Mammary microvascular endothelial cell (primary cell): Measurements from ENCODE around the gene SMIM11. TPM values are rescaled to one million over a fixed set of nuclear protein-coding genes. Genes with fewer than 3 reads are reported as not detected.

ENCODE experiments used
- total RNA-seq: library from RNA; depleted of rRNA; stranded (reverse); fragments of >200 nt; gene quantifications from 2 replicates; pipeline ENCODE4 v1.2.3, GENCODE V29; 2015

SMIM11 gene
- 2.2 and 10.0 TPM in 2 replicates for total RNA-seq

DNA sequence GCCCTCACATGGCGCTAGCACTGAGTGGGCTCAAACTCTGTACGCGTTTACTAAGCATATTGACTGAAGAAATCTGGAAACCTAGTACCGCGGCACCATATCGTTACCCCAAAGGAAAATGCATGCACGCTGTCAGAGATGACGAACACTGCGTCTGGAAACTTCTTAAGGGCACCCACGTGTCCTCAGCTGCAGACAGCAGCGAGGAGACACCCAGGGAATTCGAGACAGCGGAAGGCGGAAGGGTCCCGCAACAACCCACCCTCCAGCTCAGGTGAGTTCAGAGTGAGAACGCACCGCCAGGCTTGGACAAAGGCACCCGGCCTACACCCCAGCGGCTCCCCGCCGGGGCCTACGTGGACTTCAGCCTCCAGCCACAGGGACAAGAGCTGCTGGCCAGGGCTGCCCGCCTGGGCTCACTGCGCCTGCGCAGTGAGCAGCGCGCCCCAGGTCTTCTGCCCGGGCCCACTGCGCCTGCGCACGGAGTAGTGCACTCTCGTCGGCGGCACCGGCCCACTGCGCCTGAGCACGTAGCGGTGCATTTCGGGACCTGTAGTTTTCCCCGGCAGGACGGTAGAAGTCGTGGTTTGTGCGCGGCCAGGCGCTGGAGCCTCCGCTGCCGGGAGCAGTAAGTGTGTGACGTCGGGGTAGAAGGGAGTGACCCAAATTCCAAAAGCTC, at the start of gene SMIM11:
Gene SMIM11 (plus strand): TSS at position 568 of the 679 bp plus-strand sequence. CDS start 3,998 bp downstream, outside the sequence.

DNA sequence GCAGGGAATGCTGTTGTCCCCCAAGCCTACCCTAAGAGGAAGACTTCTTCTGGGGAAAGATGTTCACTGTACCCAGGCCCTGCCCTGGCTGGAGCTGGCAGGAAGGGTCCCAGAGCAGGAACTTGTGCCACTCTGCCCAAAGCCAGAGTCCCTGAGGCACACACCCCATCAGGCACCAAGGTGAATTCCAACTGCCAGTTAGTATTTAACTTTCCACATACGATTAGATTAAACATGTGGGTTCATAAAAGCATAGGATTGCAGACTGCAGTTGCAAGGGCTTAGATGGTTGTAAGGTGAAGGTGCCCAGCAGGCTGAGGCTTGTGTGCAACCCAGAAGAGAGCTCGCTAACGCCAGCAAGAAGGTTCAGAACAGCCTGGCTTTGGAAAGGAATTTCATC, 11.6 kb upstream of the SMIM11 start, which contains the start of gene KCNE2:
Gene KCNE2 (plus strand): TSS at position 274 of the 400 bp plus-strand sequence. CDS start 6,473 bp downstream, outside the sequence.

DNA sequence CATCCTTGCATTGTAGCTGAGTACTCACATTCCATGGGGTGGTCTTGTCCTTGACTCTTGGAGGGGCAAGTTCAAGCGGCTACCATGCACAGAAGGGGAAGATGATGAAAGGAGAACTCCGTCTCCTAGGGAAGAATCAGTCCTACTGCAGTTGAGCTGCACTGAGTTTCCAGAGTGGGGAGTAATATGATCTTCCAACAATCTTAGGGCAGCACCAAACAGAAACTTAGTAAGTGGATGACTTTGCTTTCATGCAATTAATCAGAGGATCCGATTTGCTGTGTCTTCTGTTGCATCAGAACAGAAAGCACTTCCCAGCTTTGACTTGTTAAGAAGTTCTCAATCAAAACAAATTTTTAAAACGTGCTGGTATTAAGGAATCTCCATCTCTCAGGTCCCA, 48.5 kb downstream of the SMIM11 start, which contains the start of gene SMIM34:
Gene SMIM34 (minus strand): TSS at position 147 of the 400 bp plus-strand sequence. CDS start 112 bp downstream, at position 35.

Other genes starting within 250 kb of the SMIM11 start
- not detected in 2 replicates for gene KCNE2, start 11.5 kb upstream of the SMIM11 start, total RNA-seq
- gene SMIM34, start 48.4 kb downstream of the SMIM11 start, total RNA-seq: not detected in 2 replicates
- gene KCNE1, start 136.7 kb downstream of the SMIM11 start, total RNA-seq: not detected in 2 replicates
- 27.5 and 29.4 TPM in 2 replicates for gene RCAN1, start 239.6 kb downstream of the SMIM11 start, total RNA-seq